ENCODE data around the gene DPH6. TPM values are rescaled to one million over a fixed set of nuclear protein-coding genes. Genes with fewer than 3 reads are reported as not detected.

Gene DPH6
- total RNA-seq, 1 experiment from 2014 or later: 25.7 TPM

GRCh38 chr15:35506272-35506870, 39.6 kb downstream of the DPH6 start:
- no peak for TF ChIP-seq EZH2 (IDR thresholded peaks at IDR 0.05; ENCODE audit: borderline replicate concordance, low read depth, low read length, poor library complexity, severe bottlenecking)
- no TSS peak for BruUV-seq (replicated peaks)
- peak; percentile 28 for DNase-seq (ENCODE audit: low spot score)
- H3K4me3 ChIP-seq (ENCODE audit: low read depth, low read length, poor library complexity, severe bottlenecking): no peak overlapping the region
- no peaks in the 10 kb centered on the region for H3K36me3 ChIP-seq (ENCODE audit: insufficient read depth, low read length, poor library complexity, severe bottlenecking)
- H3K4me1 ChIP-seq (ENCODE audit: insufficient read depth, low read length, poor library complexity, severe bottlenecking): peaks cover 45% of the 10 kb centered on the region
- H3K27ac ChIP-seq (ENCODE audit: low read depth, low read length, poor library complexity, severe bottlenecking): no peak overlapping the region
- ChIA-PET POLR2A (ENCODE audit: low non-redundant PET) (no interaction called here), CTCF (interaction anchor here (0.7 kb wide), 1 partner anchor 245 kb away, joined by 3 read pairs; no protein-coding TSS in a partner anchor)
- no peaks in the 10 kb centered on the region for H3K9me3 ChIP-seq (ENCODE audit: low read depth, low read length, poor library complexity, severe bottlenecking)
- intact Hi-C loops (cut with micrococcal nuclease; ENCODE audit: unreplicated experiment): no loop called here
- no peaks in the 10 kb centered on the region for H3K27me3 ChIP-seq (replicated peaks; ENCODE audit: insufficient read depth, low read depth, low read length, poor library complexity)

DNA sequence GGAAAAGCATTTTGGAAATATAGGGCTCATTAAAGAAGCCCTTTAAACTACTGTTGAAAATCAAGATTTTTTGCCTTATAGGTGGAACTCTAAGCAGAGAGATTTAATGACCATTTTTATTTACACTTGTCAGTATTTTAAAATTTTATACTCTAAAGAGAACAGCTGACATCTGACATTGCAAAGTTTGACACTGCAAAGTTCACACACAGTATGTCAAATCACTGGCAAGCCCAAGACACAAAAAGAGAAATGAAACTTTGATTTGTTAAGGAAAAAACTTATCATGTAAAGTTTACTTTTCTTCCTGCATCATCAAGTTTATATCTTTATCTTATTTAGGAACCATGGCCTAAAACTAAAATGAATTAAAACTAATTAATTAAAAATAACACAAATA, 40.2 kb downstream of the DPH6 start:
- no peak for DNase-seq (ENCODE audit: low spot score)
- POLR2A ChIA-PET (ENCODE audit: low non-redundant PET): no interaction called here
- CTCF ChIA-PET: interaction anchor here (0.7 kb wide), 1 partner anchor 245 kb away, joined by 3 read pairs; no protein-coding TSS in a partner anchor
- H3K36me3 ChIP-seq (ENCODE audit: insufficient read depth, low read length, poor library complexity, severe bottlenecking): no peaks in the 10 kb centered on the region
- H3K27me3 ChIP-seq (replicated peaks; ENCODE audit: insufficient read depth, low read depth, low read length, poor library complexity): no peaks in the 10 kb centered on the region
- no peaks in the 10 kb centered on the region for H3K9me3 ChIP-seq (ENCODE audit: low read depth, low read length, poor library complexity, severe bottlenecking)
- H3K4me1 ChIP-seq (ENCODE audit: insufficient read depth, low read length, poor library complexity, severe bottlenecking): peaks cover 45% of the 10 kb centered on the region
- no peak overlapping the region for H3K4me3 ChIP-seq (ENCODE audit: low read depth, low read length, poor library complexity, severe bottlenecking)
- H3K27ac ChIP-seq (ENCODE audit: low read depth, low read length, poor library complexity, severe bottlenecking): peak overlapping the region; percentile 55
- no peak for TF ChIP-seq EZH2 (IDR thresholded peaks at IDR 0.05; ENCODE audit: borderline replicate concordance, low read depth, low read length, poor library complexity, severe bottlenecking)
- TF ChIP-seq, protein P1, sequence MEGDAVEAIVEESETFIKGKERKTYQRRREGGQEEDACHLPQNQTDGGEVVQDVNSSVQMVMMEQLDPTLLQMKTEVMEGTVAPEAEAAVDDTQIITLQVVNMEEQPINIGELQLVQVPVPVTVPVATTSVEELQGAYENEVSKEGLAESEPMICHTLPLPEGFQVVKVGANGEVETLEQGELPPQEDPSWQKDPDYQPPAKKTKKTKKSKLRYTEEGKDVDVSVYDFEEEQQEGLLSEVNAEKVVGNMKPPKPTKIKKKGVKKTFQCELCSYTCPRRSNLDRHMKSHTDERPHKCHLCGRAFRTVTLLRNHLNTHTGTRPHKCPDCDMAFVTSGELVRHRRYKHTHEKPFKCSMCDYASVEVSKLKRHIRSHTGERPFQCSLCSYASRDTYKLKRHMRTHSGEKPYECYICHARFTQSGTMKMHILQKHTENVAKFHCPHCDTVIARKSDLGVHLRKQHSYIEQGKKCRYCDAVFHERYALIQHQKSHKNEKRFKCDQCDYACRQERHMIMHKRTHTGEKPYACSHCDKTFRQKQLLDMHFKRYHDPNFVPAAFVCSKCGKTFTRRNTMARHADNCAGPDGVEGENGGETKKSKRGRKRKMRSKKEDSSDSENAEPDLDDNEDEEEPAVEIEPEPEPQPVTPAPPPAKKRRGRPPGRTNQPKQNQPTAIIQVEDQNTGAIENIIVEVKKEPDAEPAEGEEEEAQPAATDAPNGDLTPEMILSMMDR (conservative IDR thresholded peaks at IDR 0.05; ENCODE audit: low read depth, low read length): no peak
- intact Hi-C loops (cut with micrococcal nuclease; ENCODE audit: unreplicated experiment): no loop called here
- no TSS peak for BruUV-seq (replicated peaks)

GRCh38 chr15:35505141-35505540, 40.8 kb downstream of the DPH6 start:
- ChIA-PET CTCF (no interaction called here), POLR2A (ENCODE audit: low non-redundant PET) (no interaction called here)
- no peak overlapping the region for H3K4me3 ChIP-seq (ENCODE audit: low read depth, low read length, poor library complexity, severe bottlenecking)
- DNase-seq (ENCODE audit: low spot score): peak; percentile 45
- intact Hi-C loops (cut with micrococcal nuclease; ENCODE audit: unreplicated experiment): no loop called here
- no peaks in the 10 kb centered on the region for H3K36me3 ChIP-seq (ENCODE audit: insufficient read depth, low read length, poor library complexity, severe bottlenecking)
- H3K4me1 ChIP-seq (ENCODE audit: insufficient read depth, low read length, poor library complexity, severe bottlenecking): peaks cover 45% of the 10 kb centered on the region
- TF ChIP-seq, protein P1 (conservative IDR thresholded peaks at IDR 0.05; ENCODE audit: low read depth, low read length): no peak
- no peak for TF ChIP-seq EZH2 (IDR thresholded peaks at IDR 0.05; ENCODE audit: borderline replicate concordance, low read depth, low read length, poor library complexity, severe bottlenecking)
- H3K9me3 ChIP-seq (ENCODE audit: low read depth, low read length, poor library complexity, severe bottlenecking): no peaks in the 10 kb centered on the region
- H3K27me3 ChIP-seq (replicated peaks; ENCODE audit: insufficient read depth, low read depth, low read length, poor library complexity): no peaks in the 10 kb centered on the region
- no TSS peak for BruUV-seq (replicated peaks)
- peak overlapping the region; percentile 55 for H3K27ac ChIP-seq (ENCODE audit: low read depth, low read length, poor library complexity, severe bottlenecking)

GRCh38 chr15:35499723-35500122, 46.2 kb downstream of the DPH6 start:
- BruUV-seq (replicated peaks): no TSS peak
- intact Hi-C loops (cut with micrococcal nuclease; ENCODE audit: unreplicated experiment): no loop called here
- peaks cover 12% of the 10 kb centered on the region for H3K4me1 ChIP-seq (ENCODE audit: insufficient read depth, low read length, poor library complexity, severe bottlenecking)
- no peak overlapping the region for H3K27ac ChIP-seq (ENCODE audit: low read depth, low read length, poor library complexity, severe bottlenecking)
- no peak for DNase-seq (ENCODE audit: low spot score)
- no peaks in the 10 kb centered on the region for H3K9me3 ChIP-seq (ENCODE audit: low read depth, low read length, poor library complexity, severe bottlenecking)
- H3K36me3 ChIP-seq (ENCODE audit: insufficient read depth, low read length, poor library complexity, severe bottlenecking): no peaks in the 10 kb centered on the region
- ChIA-PET CTCF (no interaction called here), POLR2A (ENCODE audit: low non-redundant PET) (no interaction called here)
- no peak overlapping the region for H3K4me3 ChIP-seq (ENCODE audit: low read depth, low read length, poor library complexity, severe bottlenecking)
- TF ChIP-seq, protein P1 (conservative IDR thresholded peaks at IDR 0.05; ENCODE audit: low read depth, low read length): no peak
- no peak for TF ChIP-seq EZH2 (IDR thresholded peaks at IDR 0.05; ENCODE audit: borderline replicate concordance, low read depth, low read length, poor library complexity, severe bottlenecking)
- no peaks in the 10 kb centered on the region for H3K27me3 ChIP-seq (replicated peaks; ENCODE audit: insufficient read depth, low read depth, low read length, poor library complexity)

Data from A673 (cell line).